ENCODE results near the gene TLK1. TPM values are rescaled to one million over a fixed set of nuclear protein-coding genes. Genes with fewer than 3 reads are reported as not detected.

Gene TLK1
- total and polyA plus RNA-seq, 2 of the 4 experiments (the other 2 are of a cell fraction): 7.3 to 12.5 TPM

DNA sequence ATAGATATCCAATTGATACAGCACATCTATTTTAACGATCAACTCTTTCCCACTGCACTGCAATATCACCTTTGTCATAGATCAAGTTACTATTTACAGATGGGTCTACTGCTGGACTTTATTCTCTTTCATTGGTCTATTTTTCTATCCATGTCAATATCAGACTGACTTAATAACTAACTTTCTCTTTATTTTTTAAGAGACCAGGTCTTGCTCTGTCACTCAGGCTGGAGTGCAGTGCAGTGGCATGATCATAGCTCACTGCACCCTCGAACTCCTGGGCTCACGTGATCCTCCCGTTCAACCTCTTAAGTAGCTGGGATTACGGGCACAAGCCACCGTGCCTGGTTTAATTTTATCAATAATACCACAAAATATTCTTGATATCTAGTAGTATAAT is 71.2 kb downstream of the TLK1 start:
- peaks cover 29% of the 10 kb centered on the region for H4K20me1 ChIP-seq (ENCODE audit: insufficient read depth, low read length)
- dilution Hi-C loops (cut with HindIII; ENCODE audit: low sequenced_read_pairs, unreplicated experiment): no loop called here
- no peaks in the 10 kb centered on the region for H3K9me3 ChIP-seq (ENCODE audit: control insufficient read depth, insufficient read depth, low read length)
- H3K9ac ChIP-seq (ENCODE audit: low read depth, low read length): no peak overlapping the region
- no peak overlapping the region for H2BK20ac ChIP-seq (ENCODE audit: low read depth, low read length)
- ATAC-seq (ENCODE audit: low read depth) (no peak), DNase-seq (no peak)
- H2AK5ac ChIP-seq (ENCODE audit: low read depth, low read length): no peak overlapping the region
- H3K18ac ChIP-seq (ENCODE audit: low read depth, low read length): no peak overlapping the region
- no peak overlapping the region for H3K23ac ChIP-seq (ENCODE audit: low read depth, low read length)
- in situ Hi-C loops (cut with MboI; ENCODE audit: low sequenced_read_pairs): no loop called here
- no peak overlapping the region for H3K56ac ChIP-seq (ENCODE audit: extremely low read depth, insufficient read depth, low read length)
- H2AFZ ChIP-seq (replicated peaks; ENCODE audit: low read length, poor library complexity): no peak overlapping the region
- no peaks in the 10 kb centered on the region for H3K27me3 ChIP-seq (ENCODE audit: control insufficient read depth, insufficient read depth, low read length)
- H4K5ac ChIP-seq (ENCODE audit: low read depth, low read length): no peak overlapping the region
- ChIA-PET CTCF (no interaction called here), POLR2A (ENCODE audit: unreplicated experiment) (no interaction called here)
- H3K4me1 ChIP-seq (ENCODE audit: control insufficient read depth, insufficient read depth, low read length): no peaks in the 10 kb centered on the region; the same call in 1 of the 2 replicates
- H4K8ac ChIP-seq (ENCODE audit: low read depth in 2 of 2, low read length in 2 of 2): no peak overlapping the region
- H2AK9ac ChIP-seq (replicated peaks; ENCODE audit: low read depth, low read length, poor library complexity): no peak overlapping the region
- no peak overlapping the region for H2BK5ac ChIP-seq (ENCODE audit: low read depth, low read length, poor library complexity, severe bottlenecking)
- no peak overlapping the region for H3K4me2 ChIP-seq (ENCODE audit: low read depth, low read length)
- TF ChIP-seq SMC3 (IDR thresholded peaks at IDR 0.05; ENCODE audit: low read depth, low read length): no peak
- TF ChIP-seq CEBPB (IDR thresholded peaks at IDR 0.05; ENCODE audit: low read depth, low read length): no peak
- TF ChIP-seq ELK1 (IDR thresholded peaks at IDR 0.05; ENCODE audit: borderline replicate concordance, low read depth, low read length): no peak
- no peak for TF ChIP-seq MAZ (IDR thresholded peaks at IDR 0.05; ENCODE audit: borderline replicate concordance, low read depth, low read length)
- no peak for TF ChIP-seq RFX5 (IDR thresholded peaks at IDR 0.05; ENCODE audit: low read depth, low read length)
- TF ChIP-seq POLR2A (IDR thresholded peaks at IDR 0.05; ENCODE audit: low read depth, low read length): no peak
- no peak for TF ChIP-seq RCOR1 (IDR thresholded peaks at IDR 0.05; ENCODE audit: insufficient replicate concordance, low read length)
- no peak for TF ChIP-seq BHLHE40 (IDR thresholded peaks at IDR 0.05; ENCODE audit: low read depth, low read length)
- no peak for TF ChIP-seq CHD1 (IDR thresholded peaks at IDR 0.05; ENCODE audit: low read depth, low read length)
- TF ChIP-seq NFE2L2 (IDR thresholded peaks at IDR 0.05; ENCODE audit: low read depth, low read length): no peak
- TF ChIP-seq FOS (IDR thresholded peaks at IDR 0.05; ENCODE audit: low read depth, low read length): no peak
- TF ChIP-seq USF2 (IDR thresholded peaks at IDR 0.05; ENCODE audit: low read depth, low read length): no peak
- no peak for TF ChIP-seq RAD21 (IDR thresholded peaks at IDR 0.05; ENCODE audit: low read length)
- no peak for TF ChIP-seq MXI1 (IDR thresholded peaks at IDR 0.05; ENCODE audit: borderline replicate concordance, low read depth, low read length)
- peaks cover 17 to 50% of the 10 kb centered on the region in 2 experiments for H3K79me1 ChIP-seq (ENCODE audit: low read depth in 1 of 2, low read length in 2 of 2)
- intact Hi-C loops (cut with micrococcal nuclease): no loop called here
- no peak overlapping the region for H4K91ac ChIP-seq (ENCODE audit: insufficient read depth, low read depth, low read length)
- H2BK120ac ChIP-seq (ENCODE audit: low read depth, low read length): no peak overlapping the region
- no peaks in the 10 kb centered on the region; the same call in 1 of the 2 replicates for H3K9me1 ChIP-seq (ENCODE audit: insufficient read depth, low read length)
- WGBS, 2 experiments (ENCODE audit: extremely low coverage in 2 of 2, insufficient read length in 1 of 2): no CpG with 5 or more reads among the region's 6 CpGs
- H3K4me3 ChIP-seq (ENCODE audit: insufficient read depth, low read depth, low read length): no peak overlapping the region
- no peak overlapping the region for H3K4ac ChIP-seq (ENCODE audit: low read depth, low read length)
- no TSS peak for BruUV-seq (replicated peaks)
- H3K27ac ChIP-seq (ENCODE audit: insufficient read depth, low read length): no peak overlapping the region
- no peak overlapping the region for H2BK15ac ChIP-seq (ENCODE audit: low read depth, low read length)
- H3K36me3 ChIP-seq (ENCODE audit: control insufficient read depth, insufficient read depth, low read length): 0 out of 2 replicates have a peak, but pooled peaks cover 3% of the 10 kb centered on the region
- no peak overlapping the region for H3K14ac ChIP-seq (replicated peaks; ENCODE audit: low read depth, low read length)
